ENCODE data around the gene FAF1.

DNA sequence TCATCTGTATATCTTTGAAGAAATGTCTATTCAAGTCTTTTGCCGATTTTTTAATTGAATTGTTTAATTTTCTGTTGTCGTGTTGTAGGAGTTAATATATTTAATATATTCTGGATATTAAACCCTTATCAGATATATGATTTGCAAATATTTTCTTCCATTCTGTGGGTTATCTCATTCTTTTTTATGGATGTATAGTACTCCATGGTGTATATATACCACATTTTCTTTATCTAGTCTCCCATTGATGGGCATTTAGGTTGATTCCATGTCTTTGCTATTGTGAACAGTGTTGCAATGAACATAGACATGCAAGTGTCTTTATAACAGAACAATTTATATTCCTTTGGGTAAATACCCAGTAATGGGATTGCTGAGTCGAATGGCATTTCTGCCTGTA is 436.5 kb downstream of the FAF1 start:
- TF ChIP-seq EZH2 (IDR thresholded peaks at IDR 0.05; ENCODE audit: borderline replicate concordance, low read depth, low read length, poor library complexity, severe bottlenecking) = no peak
- TF ChIP-seq, protein P1, sequence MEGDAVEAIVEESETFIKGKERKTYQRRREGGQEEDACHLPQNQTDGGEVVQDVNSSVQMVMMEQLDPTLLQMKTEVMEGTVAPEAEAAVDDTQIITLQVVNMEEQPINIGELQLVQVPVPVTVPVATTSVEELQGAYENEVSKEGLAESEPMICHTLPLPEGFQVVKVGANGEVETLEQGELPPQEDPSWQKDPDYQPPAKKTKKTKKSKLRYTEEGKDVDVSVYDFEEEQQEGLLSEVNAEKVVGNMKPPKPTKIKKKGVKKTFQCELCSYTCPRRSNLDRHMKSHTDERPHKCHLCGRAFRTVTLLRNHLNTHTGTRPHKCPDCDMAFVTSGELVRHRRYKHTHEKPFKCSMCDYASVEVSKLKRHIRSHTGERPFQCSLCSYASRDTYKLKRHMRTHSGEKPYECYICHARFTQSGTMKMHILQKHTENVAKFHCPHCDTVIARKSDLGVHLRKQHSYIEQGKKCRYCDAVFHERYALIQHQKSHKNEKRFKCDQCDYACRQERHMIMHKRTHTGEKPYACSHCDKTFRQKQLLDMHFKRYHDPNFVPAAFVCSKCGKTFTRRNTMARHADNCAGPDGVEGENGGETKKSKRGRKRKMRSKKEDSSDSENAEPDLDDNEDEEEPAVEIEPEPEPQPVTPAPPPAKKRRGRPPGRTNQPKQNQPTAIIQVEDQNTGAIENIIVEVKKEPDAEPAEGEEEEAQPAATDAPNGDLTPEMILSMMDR (conservative IDR thresholded peaks at IDR 0.05; ENCODE audit: low read depth, low read length) = no peak
